ENCODE data around the gene SBK1.

The SBK1 gene

DNA sequence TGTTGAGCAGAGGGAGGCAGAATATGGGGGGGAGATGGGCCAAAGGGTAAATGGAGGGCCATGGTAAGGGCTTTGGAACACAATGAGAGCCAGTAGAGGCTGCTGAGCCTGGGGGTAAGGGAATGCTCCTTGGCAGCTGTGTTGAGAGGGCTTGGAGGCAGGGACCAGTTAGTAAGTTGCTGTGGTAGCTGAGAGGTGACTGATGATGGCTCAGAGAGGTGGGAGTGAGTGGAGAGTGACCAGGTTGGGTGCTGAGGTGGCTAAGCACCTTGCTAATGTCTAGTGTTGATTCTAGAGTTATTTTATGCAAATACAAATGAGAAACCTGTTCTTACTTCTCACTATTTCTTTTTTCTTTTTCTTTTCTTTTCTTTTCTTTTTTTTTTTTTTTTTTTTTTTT lies 10.8 kb downstream of the SBK1 start:
- no peak for DNase-seq (ENCODE audit: low read depth)
- H3K4me3 ChIP-seq (ENCODE audit: low read depth, low read length): no peak overlapping the region
- TF ChIP-seq, protein P1, sequence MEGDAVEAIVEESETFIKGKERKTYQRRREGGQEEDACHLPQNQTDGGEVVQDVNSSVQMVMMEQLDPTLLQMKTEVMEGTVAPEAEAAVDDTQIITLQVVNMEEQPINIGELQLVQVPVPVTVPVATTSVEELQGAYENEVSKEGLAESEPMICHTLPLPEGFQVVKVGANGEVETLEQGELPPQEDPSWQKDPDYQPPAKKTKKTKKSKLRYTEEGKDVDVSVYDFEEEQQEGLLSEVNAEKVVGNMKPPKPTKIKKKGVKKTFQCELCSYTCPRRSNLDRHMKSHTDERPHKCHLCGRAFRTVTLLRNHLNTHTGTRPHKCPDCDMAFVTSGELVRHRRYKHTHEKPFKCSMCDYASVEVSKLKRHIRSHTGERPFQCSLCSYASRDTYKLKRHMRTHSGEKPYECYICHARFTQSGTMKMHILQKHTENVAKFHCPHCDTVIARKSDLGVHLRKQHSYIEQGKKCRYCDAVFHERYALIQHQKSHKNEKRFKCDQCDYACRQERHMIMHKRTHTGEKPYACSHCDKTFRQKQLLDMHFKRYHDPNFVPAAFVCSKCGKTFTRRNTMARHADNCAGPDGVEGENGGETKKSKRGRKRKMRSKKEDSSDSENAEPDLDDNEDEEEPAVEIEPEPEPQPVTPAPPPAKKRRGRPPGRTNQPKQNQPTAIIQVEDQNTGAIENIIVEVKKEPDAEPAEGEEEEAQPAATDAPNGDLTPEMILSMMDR (IDR thresholded peaks at IDR 0.05; ENCODE audit: low read depth, low read length): no peak

DNA sequence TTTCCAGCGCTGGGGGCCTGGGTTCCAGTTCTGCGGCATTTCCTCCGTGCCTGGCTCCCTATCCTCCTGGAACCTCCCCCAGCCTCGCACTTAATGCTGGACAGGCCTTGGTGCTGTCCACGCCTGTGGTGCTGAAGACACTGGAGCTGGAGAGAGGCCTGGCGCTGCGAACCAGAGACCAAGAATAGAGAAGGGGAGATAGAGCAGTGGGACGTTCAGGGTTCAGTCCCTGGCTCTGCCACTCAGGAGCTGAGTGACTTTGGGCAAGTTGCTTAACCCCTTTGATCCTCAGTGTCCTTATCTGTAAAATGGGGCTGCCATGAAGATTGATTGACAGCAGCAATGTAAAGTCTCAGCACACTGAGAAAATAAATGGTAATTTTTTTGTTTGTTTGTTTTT lies 11.9 kb downstream of the SBK1 start:
- peak; percentile 69 for DNase-seq (ENCODE audit: low read depth)
- no peak for TF ChIP-seq MYC (IDR thresholded peaks at IDR 0.05; ENCODE audit: low read depth, low read length)
- TF ChIP-seq, protein P2, sequence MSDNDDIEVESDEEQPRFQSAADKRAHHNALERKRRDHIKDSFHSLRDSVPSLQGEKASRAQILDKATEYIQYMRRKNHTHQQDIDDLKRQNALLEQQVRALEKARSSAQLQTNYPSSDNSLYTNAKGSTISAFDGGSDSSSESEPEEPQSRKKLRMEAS (IDR thresholded peaks at IDR 0.05; ENCODE audit: low read depth, low read length): peak; percentile 59; the same call in 1 of the 2 replicates
- H3K4me3 ChIP-seq (ENCODE audit: low read depth, low read length): no peak overlapping the region

DNA sequence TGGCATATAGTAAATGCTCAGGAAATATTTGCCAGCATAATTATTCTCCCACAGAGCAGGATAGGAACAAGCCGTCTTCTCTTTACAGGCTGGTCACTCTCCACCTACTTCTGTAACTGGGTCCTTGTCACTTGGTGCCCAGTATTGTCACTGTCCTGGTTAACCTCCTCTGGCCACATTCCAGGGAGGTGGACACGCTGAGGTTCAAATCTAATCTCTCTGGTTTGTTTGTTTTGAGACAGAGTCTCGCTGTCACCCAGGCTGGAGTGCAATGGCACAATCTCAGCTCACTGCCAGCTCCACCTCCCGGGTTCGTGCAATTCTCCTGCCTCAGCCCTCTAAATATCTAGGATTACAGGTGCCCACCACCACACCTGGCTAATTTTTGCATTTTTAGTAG lies 15.6 kb downstream of the SBK1 start:
- no peak for DNase-seq (ENCODE audit: low read depth)
- no peak overlapping the region for H3K4me3 ChIP-seq (ENCODE audit: low read depth, low read length)
- TF ChIP-seq, protein P2 (IDR thresholded peaks at IDR 0.05; ENCODE audit: low read depth, low read length): no peak
- TF ChIP-seq MYC (IDR thresholded peaks at IDR 0.05; ENCODE audit: low read depth, low read length) (no peak), POLR2A (IDR thresholded peaks at IDR 0.05; ENCODE audit: extremely low read depth, insufficient read length) (no peak)
- TF ChIP-seq, protein P1 (IDR thresholded peaks at IDR 0.05; ENCODE audit: low read depth, low read length): no peak

DNA sequence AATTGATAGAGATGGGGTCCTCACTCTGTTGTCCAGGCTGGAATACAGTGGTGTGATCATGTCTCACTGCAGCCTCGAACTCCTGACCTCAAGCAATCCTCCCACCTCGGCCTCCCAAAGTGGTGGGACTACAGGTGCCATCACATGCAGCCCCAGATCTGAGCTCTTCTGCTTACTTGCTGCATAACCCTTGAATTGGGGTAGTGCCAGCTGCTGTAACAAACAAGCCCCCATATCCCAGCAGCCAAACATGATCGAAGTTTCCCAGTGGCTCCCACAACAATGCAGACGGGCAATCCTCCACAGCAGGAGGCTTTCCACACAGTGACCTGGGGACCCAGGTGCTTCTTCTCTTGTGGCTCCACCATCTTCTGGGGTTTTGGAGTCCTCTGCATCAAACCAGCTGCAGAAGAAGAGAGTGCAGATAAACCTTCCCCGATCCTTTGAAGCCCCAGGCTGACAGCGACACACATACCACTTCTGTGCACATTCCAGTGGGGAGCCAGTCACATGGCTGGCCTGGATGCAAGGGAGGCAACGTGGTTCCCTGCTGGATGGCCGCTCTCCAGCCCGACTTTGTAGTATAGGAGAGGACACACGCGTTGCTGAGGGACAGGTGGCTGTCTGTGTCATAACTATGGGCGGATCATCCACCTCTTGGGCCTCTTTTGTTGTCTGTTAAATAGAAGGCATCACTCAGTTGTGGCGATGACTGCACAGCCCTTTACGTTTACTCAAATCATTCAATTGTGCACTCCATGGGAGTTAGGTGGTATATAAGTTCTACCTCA lies 16.7 kb downstream of the SBK1 start:
- TF ChIP-seq, protein P2 (IDR thresholded peaks at IDR 0.05; ENCODE audit: low read depth, low read length): no peak
- no peak for TF ChIP-seq POLR2A (IDR thresholded peaks at IDR 0.05; ENCODE audit: extremely low read depth, insufficient read length)
- TF ChIP-seq, protein P1 (IDR thresholded peaks at IDR 0.05; ENCODE audit: low read depth, low read length): no peak
- TF ChIP-seq MYC (IDR thresholded peaks at IDR 0.05; ENCODE audit: low read depth, low read length): no peak

DNA sequence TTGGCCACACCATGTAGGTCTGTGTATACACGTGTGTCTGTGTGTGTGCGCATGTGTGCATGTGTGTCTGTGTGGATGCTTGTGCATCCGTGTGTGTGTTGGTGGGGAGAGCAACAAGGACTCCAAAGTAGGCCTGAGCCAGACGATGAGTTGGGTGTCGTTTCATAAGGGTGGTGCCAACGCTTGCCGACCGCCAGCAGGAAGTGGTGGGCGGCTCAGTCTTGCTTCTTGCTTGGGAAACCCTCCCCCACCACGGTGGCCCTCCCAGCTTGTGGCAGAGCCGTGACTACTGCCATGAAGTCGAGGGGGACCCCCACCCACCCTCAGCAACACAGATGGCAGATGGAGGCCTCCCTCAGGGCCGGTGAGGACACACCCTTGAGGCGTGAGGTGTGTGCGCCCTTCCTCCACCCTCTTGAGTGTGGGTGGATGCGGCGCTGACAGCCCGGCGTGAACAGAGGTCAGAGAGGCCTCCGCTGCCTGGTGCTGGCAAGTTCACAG lies 17.5 kb downstream of the SBK1 start:
- peak; percentile 87 for DNase-seq (ENCODE audit: low read depth)
- no peak overlapping the region for H3K4me3 ChIP-seq (ENCODE audit: low read depth, low read length)
- TF ChIP-seq, protein P2 (IDR thresholded peaks at IDR 0.05; ENCODE audit: low read depth, low read length): peak; percentile 54
- TF ChIP-seq, protein P1 (IDR thresholded peaks at IDR 0.05; ENCODE audit: low read depth, low read length): no peak
- TF ChIP-seq POLR2A (IDR thresholded peaks at IDR 0.05; ENCODE audit: extremely low read depth, insufficient read length): no peak
- TF ChIP-seq MYC (IDR thresholded peaks at IDR 0.05; ENCODE audit: low read depth, low read length): peak; percentile 54

More for the DNA sequence above, 16.7 kb downstream of the SBK1 start:
- H3K4me3 ChIP-seq (ENCODE audit: low read depth, low read length): no peak overlapping the region
- no peak for DNase-seq (ENCODE audit: low read depth)

DNA sequence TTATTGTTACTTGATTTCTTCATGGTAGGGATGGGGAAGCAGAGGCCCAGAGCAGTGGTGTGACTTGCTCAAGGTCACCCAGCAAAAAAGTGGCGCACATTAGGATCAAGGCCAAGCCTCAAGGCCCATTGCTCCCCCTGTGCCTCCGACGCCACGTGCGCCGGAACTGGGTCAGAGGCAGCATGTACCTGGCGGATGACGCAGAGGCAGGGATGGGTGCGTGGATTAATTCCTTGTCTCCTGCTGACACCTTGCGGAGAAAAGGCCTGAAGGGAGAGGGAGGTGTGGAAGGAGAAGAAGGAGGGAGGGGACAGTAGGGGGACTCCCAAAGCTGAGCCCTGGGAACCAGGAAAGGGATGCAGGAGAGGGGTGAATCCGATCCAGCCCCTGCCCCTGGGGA lies 18.5 kb downstream of the SBK1 start:
- DNase-seq (ENCODE audit: low read depth): no peak
- TF ChIP-seq POLR2A (IDR thresholded peaks at IDR 0.05; ENCODE audit: extremely low read depth, insufficient read length): no peak
- TF ChIP-seq, protein P1 (IDR thresholded peaks at IDR 0.05; ENCODE audit: low read depth, low read length): no peak
- TF ChIP-seq MYC (IDR thresholded peaks at IDR 0.05; ENCODE audit: low read depth, low read length): no peak
- TF ChIP-seq, protein P2 (IDR thresholded peaks at IDR 0.05; ENCODE audit: low read depth, low read length): no peak

More for the DNA sequence above, 18.5 kb downstream of the SBK1 start:
- H3K4me3 ChIP-seq (ENCODE audit: low read depth, low read length): no peak overlapping the region
